ENCODE results near the gene HSPG2. TPM values are rescaled to one million over a fixed set of nuclear protein-coding genes. Genes with fewer than 3 reads are reported as not detected.
A peak's percentile ranks its signal among the peaks of the same experiment; 100 is the strongest.

Gene HSPG2
- total and polyA plus RNA-seq, 2 of the 13 experiments (the other 11 are each of a cell fraction or from before 2014, with no cell fraction given), result 9.1 to 13.1 TPM

DNA sequence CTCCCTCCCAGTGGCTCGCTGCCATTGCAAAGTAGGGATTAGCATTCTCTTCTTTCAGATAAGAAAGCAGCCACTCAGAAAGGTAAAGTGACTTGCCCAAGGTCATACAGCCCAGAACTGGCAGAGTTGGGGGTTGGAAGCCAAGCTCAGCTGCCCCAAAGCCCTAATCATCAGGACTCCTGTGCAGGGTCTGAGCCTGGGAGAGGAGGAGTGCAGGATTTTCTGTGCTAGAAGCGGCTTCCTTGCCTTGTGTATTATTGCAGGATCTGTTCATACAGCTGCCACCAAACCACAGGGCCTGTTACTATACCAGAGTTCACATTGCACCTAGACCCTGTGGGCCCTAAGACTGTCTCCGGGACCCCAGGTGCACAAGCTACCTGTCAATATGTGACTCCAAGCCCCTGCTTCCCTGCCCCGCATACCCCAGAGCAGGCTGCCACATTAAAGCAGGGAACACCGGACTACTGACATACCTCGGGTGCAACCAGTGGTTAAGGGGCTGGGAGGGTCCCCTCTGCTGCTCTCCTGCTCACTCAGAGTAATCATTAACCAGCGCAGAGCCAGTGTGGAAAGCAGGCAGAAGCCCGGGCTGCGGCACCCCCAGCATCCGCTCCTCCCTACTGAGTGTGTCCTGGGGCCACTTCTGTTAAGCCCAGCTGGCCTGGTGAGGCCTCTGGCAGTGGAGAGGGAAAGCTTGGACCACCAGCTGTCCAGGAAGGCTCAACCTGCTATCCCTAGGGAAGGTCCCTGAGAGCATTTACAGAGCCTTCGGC, 15.8 kb downstream of the HSPG2 start (continued):
- TF ChIP-seq RBFOX2 (IDR thresholded peaks at IDR 0.05; ENCODE audit: low read depth, low read length) (no peak), RAD21 (CRISPR knock-in tag; IDR thresholded peaks at IDR 0.05) (0 out of 2 replicates have a peak, but pooled peaks have one; percentile 7), TOE1 (CRISPR knock-in tag; IDR thresholded peaks at IDR 0.05) (no peak), ZNF772 (CRISPR knock-in tag; IDR thresholded peaks at IDR 0.05) (no peak), ZNF282 (IDR thresholded peaks at IDR 0.05; ENCODE audit: partially characterized antibody) (no peak), SP140L (CRISPR knock-in tag; IDR thresholded peaks at IDR 0.05; ENCODE audit: borderline replicate concordance) (no peak), KMT2B (CRISPR knock-in tag; IDR thresholded peaks at IDR 0.05) (no peak), ZNF816 (CRISPR knock-in tag; IDR thresholded peaks at IDR 0.05; ENCODE audit: borderline replicate concordance) (no peak), ZNF354B (CRISPR knock-in tag; IDR thresholded peaks at IDR 0.05) (no peak), NCOA5 (CRISPR knock-in tag; IDR thresholded peaks at IDR 0.05) (no peak), TAF1 (CRISPR knock-in tag; IDR thresholded peaks at IDR 0.05) (peak; percentile 19; the same call in 1 of the 2 replicates), ASH2L (IDR thresholded peaks at IDR 0.05; ENCODE audit: insufficient read length, low read depth, low read length) (peak; percentile 30), ZNF451 (CRISPR knock-in tag; IDR thresholded peaks at IDR 0.05) (no peak), EP300 (IDR thresholded peaks at IDR 0.05; ENCODE audit: low read depth in 2 of 2, low read length in 2 of 2) (peak in 1 of 2 experiments; percentile 32; a peak in 1 of 4 replicates), EP300 (CRISPR knock-in tag; IDR thresholded peaks at IDR 0.05; ENCODE audit: borderline replicate concordance) (no peak), ZNF562 (CRISPR knock-in tag; IDR thresholded peaks at IDR 0.05; ENCODE audit: borderline replicate concordance) (no peak)
- TF ChIP-seq, protein P1, sequence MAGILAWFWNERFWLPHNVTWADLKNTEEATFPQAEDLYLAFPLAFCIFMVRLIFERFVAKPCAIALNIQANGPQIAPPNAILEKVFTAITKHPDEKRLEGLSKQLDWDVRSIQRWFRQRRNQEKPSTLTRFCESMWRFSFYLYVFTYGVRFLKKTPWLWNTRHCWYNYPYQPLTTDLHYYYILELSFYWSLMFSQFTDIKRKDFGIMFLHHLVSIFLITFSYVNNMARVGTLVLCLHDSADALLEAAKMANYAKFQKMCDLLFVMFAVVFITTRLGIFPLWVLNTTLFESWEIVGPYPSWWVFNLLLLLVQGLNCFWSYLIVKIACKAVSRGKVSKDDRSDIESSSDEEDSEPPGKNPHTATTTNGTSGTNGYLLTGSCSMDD (CRISPR knock-in tag; IDR thresholded peaks at IDR 0.05), result no peak
- TF ChIP-seq, protein P2, sequence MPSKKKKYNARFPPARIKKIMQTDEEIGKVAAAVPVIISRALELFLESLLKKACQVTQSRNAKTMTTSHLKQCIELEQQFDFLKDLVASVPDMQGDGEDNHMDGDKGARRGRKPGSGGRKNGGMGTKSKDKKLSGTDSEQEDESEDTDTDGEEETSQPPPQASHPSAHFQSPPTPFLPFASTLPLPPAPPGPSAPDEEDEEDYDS (CRISPR knock-in tag; IDR thresholded peaks at IDR 0.05), result peak; percentile 52; the same call in 1 of the 2 replicates
- TF ChIP-seq, protein P3, sequence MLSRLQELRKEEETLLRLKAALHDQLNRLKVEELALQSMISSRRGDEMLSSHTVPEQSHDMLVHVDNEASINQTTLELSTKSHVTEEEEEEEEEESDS (CRISPR knock-in tag; IDR thresholded peaks at IDR 0.05; ENCODE audit: borderline replicate concordance), result no peak
- TF ChIP-seq, protein P4, sequence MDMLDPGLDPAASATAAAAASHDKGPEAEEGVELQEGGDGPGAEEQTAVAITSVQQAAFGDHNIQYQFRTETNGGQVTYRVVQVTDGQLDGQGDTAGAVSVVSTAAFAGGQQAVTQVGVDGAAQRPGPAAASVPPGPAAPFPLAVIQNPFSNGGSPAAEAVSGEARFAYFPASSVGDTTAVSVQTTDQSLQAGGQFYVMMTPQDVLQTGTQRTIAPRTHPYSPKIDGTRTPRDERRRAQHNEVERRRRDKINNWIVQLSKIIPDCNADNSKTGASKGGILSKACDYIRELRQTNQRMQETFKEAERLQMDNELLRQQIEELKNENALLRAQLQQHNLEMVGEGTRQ (IDR thresholded peaks at IDR 0.05; ENCODE audit: low read depth, low read length), result no peak
- TF ChIP-seq, protein P4 (CRISPR knock-in tag; IDR thresholded peaks at IDR 0.05; ENCODE audit: borderline replicate concordance), result no peak
- TF ChIP-seq, protein P5, sequence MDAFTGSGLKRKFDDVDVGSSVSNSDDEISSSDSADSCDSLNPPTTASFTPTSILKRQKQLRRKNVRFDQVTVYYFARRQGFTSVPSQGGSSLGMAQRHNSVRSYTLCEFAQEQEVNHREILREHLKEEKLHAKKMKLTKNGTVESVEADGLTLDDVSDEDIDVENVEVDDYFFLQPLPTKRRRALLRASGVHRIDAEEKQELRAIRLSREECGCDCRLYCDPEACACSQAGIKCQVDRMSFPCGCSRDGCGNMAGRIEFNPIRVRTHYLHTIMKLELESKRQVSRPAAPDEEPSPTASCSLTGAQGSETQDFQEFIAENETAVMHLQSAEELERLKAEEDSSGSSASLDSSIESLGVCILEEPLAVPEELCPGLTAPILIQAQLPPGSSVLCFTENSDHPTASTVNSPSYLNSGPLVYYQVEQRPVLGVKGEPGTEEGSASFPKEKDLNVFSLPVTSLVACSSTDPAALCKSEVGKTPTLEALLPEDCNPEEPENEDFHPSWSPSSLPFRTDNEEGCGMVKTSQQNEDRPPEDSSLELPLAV (CRISPR knock-in tag; conservative IDR thresholded peaks at IDR 0.05; ENCODE audit: low read depth), result no peak
- TF ChIP-seq, protein P6, sequence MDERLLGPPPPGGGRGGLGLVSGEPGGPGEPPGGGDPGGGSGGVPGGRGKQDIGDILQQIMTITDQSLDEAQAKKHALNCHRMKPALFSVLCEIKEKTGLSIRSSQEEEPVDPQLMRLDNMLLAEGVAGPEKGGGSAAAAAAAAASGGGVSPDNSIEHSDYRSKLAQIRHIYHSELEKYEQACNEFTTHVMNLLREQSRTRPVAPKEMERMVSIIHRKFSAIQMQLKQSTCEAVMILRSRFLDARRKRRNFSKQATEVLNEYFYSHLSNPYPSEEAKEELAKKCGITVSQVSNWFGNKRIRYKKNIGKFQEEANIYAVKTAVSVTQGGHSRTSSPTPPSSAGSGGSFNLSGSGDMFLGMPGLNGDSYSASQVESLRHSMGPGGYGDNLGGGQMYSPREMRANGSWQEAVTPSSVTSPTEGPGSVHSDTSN (CRISPR knock-in tag; IDR thresholded peaks at IDR 0.05), result no peak
